ENCODE measurements around the gene ZSWIM3.

ZSWIM3 gene

GRCh38 chr20:45910670-45911485, 53.5 kb downstream of the ZSWIM3 start:
- peak; percentile 72 for FAIRE-seq

- FAIRE-seq = no peak
These were observed 54.3 kb downstream of the ZSWIM3 start, which contains the start of gene PLTP for GRCh38 chr20:45911486-45912343. TSS of gene PLTP (minus strand) at chr20:45912155. CDS start at chr20:45911452, 703 bp downstream.

GRCh38 chr20:45912344-45912682, 54.9 kb downstream of the ZSWIM3 start:
- FAIRE-seq = no peak

- FAIRE-seq = no peak
These were observed 55.7 kb downstream of the ZSWIM3 start for GRCh38 chr20:45913116-45913515.

- FAIRE-seq = no peak
These were observed 60.4 kb downstream of the ZSWIM3 start for GRCh38 chr20:45917790-45918141.

GRCh38 chr20:45918182-45918737, 60.8 kb downstream of the ZSWIM3 start:
- FAIRE-seq = no peak

- no peak for FAIRE-seq
These were observed 61.5 kb downstream of the ZSWIM3 start for GRCh38 chr20:45918779-45919537.

- FAIRE-seq = no peak
These were observed 62.4 kb downstream of the ZSWIM3 start for GRCh38 chr20:45919542-45920399.

GRCh38 chr20:45920462-45921336, 63.3 kb downstream of the ZSWIM3 start:
- FAIRE-seq = no peak

GRCh38 chr20:45921337-45922189, 64.1 kb downstream of the ZSWIM3 start:
- no peak for FAIRE-seq

GRCh38 chr20:45924391-45925261, 67.2 kb downstream of the ZSWIM3 start:
- FAIRE-seq = peak; percentile 88

- no peak for FAIRE-seq
These were observed 68.5 kb downstream of the ZSWIM3 start for GRCh38 chr20:45925821-45926506.

- no peak for FAIRE-seq
These were observed 69.3 kb downstream of the ZSWIM3 start for GRCh38 chr20:45926731-45927070.

- FAIRE-seq = no peak
These were observed 69.9 kb downstream of the ZSWIM3 start for GRCh38 chr20:45927071-45927878.
